Measurements from ENCODE around the gene PYGM. TPM values are rescaled to one million over a fixed set of nuclear protein-coding genes. Genes with fewer than 3 reads are reported as not detected.

Gene PYGM
- total and polyA plus RNA-seq, 2 experiments from 2014 or later = 1.5 to 3.9 TPM

DNA sequence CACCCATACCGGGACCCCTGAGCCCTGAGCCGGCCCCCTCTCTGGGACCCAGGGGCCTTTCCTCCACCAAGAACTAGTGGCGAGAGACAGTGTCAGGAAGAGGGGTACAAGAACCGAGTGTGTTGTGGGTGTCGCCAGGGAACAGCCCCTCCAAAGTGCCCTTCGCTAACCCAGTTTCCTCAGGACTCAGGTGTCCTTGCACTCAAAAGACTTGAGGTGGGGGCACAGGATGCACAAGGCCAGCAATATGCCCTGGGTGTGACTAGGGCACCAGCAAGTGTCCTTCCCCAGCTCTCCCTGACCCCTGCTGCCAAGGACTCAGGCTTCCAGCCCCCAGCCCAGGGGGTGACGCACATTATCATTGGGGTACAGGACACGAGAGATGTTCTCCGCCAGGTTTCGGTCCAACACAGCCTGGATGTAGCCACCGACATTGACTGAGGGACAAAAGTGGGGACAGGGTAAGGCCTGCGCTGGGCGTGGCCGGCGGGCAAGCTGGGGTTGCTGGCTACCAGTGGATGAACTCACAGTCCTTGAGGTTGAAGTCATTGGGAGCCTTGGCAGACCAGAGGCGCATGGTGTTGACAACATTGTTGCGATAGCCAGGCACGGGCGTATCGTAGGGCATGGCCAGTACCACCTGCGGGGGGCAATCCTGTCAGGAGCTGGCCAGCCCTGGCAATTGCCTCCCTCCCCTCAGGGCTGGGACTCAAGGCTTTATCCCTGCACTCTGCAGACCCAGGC lies 4.7 kb downstream of the PYGM start (continued):
- TF ChIP-seq, protein P1, sequence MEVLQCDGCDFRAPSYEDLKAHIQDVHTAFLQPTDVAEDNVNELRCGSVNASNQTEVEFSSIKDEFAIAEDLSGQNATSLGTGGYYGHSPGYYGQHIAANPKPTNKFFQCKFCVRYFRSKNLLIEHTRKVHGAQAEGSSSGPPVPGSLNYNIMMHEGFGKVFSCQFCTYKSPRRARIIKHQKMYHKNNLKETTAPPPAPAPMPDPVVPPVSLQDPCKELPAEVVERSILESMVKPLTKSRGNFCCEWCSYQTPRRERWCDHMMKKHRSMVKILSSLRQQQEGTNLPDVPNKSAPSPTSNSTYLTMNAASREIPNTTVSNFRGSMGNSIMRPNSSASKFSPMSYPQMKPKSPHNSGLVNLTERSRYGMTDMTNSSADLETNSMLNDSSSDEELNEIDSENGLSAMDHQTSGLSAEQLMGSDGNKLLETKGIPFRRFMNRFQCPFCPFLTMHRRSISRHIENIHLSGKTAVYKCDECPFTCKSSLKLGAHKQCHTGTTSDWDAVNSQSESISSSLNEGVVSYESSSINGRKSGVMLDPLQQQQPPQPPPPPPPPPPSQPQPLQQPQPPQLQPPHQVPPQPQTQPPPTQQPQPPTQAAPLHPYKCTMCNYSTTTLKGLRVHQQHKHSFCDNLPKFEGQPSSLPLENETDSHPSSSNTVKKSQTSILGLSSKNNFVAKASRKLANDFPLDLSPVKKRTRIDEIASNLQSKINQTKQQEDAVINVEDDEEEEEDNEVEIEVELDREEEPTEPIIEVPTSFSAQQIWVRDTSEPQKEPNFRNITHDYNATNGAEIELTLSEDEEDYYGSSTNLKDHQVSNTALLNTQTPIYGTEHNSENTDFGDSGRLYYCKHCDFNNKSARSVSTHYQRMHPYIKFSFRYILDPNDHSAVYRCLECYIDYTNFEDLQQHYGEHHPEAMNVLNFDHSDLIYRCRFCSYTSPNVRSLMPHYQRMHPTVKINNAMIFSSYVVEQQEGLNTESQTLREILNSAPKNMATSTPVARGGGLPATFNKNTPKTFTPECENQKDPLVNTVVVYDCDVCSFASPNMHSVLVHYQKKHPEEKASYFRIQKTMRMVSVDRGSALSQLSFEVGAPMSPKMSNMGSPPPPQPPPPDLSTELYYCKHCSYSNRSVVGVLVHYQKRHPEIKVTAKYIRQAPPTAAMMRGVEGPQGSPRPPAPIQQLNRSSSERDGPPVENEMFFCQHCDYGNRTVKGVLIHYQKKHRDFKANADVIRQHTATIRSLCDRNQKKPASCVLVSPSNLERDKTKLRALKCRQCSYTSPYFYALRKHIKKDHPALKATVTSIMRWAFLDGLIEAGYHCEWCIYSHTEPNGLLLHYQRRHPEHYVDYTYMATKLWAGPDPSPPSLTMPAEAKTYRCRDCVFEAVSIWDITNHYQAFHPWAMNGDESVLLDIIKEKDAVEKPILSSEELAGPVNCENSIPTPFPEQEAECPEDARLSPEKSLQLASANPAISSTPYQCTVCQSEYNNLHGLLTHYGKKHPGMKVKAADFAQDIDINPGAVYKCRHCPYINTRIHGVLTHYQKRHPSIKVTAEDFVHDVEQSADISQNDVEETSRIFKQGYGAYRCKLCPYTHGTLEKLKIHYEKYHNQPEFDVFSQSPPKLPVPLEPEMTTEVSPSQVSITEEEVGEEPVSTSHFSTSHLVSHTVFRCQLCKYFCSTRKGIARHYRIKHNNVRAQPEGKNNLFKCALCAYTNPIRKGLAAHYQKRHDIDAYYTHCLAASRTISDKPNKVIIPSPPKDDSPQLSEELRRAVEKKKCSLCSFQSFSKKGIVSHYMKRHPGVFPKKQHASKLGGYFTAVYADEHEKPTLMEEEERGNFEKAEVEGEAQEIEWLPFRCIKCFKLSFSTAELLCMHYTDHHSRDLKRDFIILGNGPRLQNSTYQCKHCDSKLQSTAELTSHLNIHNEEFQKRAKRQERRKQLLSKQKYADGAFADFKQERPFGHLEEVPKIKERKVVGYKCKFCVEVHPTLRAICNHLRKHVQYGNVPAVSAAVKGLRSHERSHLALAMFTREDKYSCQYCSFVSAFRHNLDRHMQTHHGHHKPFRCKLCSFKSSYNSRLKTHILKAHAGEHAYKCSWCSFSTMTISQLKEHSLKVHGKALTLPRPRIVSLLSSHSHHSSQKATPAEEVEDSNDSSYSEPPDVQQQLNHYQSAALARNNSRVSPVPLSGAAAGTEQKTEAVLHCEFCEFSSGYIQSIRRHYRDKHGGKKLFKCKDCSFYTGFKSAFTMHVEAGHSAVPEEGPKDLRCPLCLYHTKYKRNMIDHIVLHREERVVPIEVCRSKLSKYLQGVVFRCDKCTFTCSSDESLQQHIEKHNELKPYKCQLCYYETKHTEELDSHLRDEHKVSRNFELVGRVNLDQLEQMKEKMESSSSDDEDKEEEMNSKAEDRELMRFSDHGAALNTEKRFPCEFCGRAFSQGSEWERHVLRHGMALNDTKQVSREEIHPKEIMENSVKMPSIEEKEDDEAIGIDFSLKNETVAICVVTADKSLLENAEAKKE (CRISPR knock-in tag; IDR thresholded peaks at IDR 0.05) = no peak
- TF ChIP-seq, protein P2, sequence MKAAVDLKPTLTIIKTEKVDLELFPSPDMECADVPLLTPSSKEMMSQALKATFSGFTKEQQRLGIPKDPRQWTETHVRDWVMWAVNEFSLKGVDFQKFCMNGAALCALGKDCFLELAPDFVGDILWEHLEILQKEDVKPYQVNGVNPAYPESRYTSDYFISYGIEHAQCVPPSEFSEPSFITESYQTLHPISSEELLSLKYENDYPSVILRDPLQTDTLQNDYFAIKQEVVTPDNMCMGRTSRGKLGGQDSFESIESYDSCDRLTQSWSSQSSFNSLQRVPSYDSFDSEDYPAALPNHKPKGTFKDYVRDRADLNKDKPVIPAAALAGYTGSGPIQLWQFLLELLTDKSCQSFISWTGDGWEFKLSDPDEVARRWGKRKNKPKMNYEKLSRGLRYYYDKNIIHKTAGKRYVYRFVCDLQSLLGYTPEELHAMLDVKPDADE (IDR thresholded peaks at IDR 0.05) = no peak
- no peak for TF ChIP-seq STAT1 (IDR thresholded peaks at IDR 0.05; ENCODE audit: unreplicated experiment)
- TF ChIP-seq ZNF331 (CRISPR knock-in tag; IDR thresholded peaks at IDR 0.05; ENCODE audit: low read depth) = no peak

DNA sequence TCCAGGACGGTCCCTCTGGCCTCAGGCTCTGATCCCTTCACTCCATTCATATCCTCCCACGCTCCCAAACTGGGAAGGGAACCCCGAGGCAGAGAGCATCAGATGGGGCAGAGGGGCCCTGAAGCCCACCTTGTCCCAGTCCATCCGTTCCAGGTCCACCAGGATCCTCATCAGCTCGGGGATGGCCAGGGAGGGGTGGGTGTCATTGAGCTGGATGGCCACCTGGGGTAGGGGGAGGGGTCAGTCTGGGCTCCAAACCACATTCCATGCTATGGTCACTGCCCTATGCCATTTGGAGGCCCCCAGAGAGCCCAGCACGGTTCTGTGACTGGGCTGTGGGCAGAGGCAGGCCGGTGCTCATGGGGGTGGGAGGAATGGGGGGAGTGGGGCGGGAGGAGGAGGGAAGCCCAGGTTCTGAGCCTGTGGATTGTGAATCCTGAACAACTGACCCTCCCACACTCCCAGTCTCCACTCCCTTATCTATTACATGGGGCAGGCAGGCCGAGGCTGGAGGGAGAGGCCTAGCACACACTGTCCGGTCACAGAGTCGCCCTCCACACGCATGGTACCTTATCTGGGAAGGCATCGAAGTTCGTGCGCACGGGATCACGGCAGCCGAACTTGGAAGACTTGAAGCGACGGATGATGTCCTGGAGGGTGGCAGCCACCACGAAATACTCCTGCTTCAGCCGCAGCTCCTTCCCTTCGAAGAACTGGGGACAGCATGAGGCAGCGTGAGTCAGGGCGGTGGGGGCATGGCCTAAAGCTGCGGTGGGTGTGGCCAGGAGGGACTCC lies 5.5 kb downstream of the PYGM start:
- Histone ChIP-seq H2AFZ (no peak overlapping the region), H3K4me3 (no peak overlapping the region), H3K79me2 (replicated peaks; ENCODE audit: insufficient read depth) (no peaks in the 10 kb centered on the region), H3K4me2 (no peak overlapping the region), H3K36me3 (ENCODE audit: insufficient read depth) (no peaks in the 10 kb centered on the region), H4K20me1 (replicated peaks; ENCODE audit: insufficient read depth) (no peaks in the 10 kb centered on the region), H3K27ac (ENCODE audit: low read depth) (no peak overlapping the region), H3F3A (replicated peaks; ENCODE audit: low read depth) (no peaks in the 10 kb centered on the region), H3K4me1 (ENCODE audit: insufficient read depth) (peaks cover 2% of the 10 kb centered on the region), H3K27me3 (ENCODE audit: insufficient read depth) (no peaks in the 10 kb centered on the region), H3K9me2 (ENCODE audit: insufficient read depth) (no peaks in the 10 kb centered on the region)
- Mint-ChIP-seq H3K9me3 (no peaks in the 10 kb centered on the region; the same call in 2 of the 3 replicates), H3K36me3 (ENCODE audit: low read depth) (0 out of 3 replicates have a peak, but pooled peaks cover 3% of the 10 kb centered on the region), H3K27me3 (ENCODE audit: insufficient read depth, low read depth, poor library complexity) (peaks cover 25% of the 10 kb centered on the region), H3K27ac (no peak overlapping the region), H3K4me1 (peaks cover 24% of the 10 kb centered on the region), H3K4me3 (no peak overlapping the region)
- ATAC-seq (peak; percentile 5; the same call in 2 of the 3 replicates), DNase-seq (ENCODE audit: low spot score) (no peak)
- TF ChIP-seq POLR2AphosphoS5 (IDR thresholded peaks at IDR 0.05; ENCODE audit: low read depth) (no peak), ZNF114 (CRISPR knock-in tag; IDR thresholded peaks at IDR 0.05) (no peak), CREB1 (CRISPR knock-in tag; IDR thresholded peaks at IDR 0.05; ENCODE audit: low read depth) (no peak), JUNB (IDR thresholded peaks at IDR 0.05; ENCODE audit: unreplicated experiment) (no peak)
- TF ChIP-seq, protein P2 (IDR thresholded peaks at IDR 0.05) = no peak

Data from GM23338 (cell line).